GM12874 (cell line): ENCODE data around the gene RBP5.

Experiments used
- TF ChIP-seq, protein P1 (sequence below): IDR thresholded peaks from 2 replicates; pipeline ENCODE4 v1.5.1; 2011; ENCODE audit warnings: low read depth, mild to moderate bottlenecking, control low read depth, low read length, moderate library complexity; ENCODE audit not compliant: insufficient read depth

Gene RBP5, protein sequence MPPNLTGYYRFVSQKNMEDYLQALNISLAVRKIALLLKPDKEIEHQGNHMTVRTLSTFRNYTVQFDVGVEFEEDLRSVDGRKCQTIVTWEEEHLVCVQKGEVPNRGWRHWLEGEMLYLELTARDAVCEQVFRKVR

DNA sequence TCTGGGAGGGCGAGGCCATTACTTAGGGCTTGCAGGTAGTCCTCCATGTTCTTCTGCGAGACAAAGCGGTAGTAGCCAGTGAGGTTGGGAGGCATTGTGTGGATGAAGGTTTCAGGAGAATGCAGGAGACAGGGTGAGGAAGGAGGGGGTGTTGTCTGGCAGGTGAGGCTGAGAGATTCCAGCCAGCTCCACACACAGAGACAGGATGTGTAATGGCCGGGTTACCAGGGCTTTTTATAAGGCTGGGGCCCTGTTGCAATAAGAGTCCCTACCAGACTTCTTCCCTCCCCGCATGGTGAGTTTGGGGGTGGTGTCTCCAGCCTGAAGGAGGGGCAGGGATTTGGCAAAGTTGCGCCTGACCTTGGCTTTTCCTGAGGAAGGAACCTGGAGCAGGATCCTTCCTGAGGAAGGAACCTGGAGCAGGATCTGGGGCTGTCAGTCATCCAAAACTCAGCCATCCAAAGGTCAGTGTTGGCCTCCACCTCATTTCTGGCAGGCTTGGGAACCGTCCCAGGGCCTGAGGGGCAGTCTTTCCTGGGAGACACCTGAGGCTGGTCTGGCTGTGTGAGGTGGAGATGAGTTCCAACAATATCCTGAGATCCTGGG lies at the start of gene RBP5:
Gene RBP5, minus strand, starts transcription at position 209 of the 606 bp plus-strand sequence. Its CDS starts 114 bp downstream, at position 95.
- TF ChIP-seq, protein P1, sequence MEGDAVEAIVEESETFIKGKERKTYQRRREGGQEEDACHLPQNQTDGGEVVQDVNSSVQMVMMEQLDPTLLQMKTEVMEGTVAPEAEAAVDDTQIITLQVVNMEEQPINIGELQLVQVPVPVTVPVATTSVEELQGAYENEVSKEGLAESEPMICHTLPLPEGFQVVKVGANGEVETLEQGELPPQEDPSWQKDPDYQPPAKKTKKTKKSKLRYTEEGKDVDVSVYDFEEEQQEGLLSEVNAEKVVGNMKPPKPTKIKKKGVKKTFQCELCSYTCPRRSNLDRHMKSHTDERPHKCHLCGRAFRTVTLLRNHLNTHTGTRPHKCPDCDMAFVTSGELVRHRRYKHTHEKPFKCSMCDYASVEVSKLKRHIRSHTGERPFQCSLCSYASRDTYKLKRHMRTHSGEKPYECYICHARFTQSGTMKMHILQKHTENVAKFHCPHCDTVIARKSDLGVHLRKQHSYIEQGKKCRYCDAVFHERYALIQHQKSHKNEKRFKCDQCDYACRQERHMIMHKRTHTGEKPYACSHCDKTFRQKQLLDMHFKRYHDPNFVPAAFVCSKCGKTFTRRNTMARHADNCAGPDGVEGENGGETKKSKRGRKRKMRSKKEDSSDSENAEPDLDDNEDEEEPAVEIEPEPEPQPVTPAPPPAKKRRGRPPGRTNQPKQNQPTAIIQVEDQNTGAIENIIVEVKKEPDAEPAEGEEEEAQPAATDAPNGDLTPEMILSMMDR, result no peak

DNA sequence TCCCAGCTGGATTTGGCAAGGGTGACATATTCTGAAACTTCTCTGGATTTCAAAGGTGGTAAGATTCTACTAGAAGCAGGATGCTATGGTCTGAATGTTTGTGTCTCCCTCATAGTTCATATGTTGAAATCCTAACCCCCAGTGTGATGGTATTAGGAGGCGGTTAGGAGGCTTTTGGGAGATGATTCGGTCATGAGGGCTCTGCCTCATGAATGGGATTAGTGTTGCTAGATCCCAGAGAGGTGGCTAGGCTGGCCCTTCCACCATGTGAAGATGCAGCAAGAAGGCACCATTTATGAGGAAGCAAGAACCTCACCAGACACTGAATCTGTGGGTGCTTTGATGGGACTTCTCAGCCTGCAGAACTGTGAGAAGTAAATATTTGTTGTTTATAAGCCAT lies 49.8 kb upstream of the RBP5 start:
- TF ChIP-seq, protein P1, result no peak

DNA sequence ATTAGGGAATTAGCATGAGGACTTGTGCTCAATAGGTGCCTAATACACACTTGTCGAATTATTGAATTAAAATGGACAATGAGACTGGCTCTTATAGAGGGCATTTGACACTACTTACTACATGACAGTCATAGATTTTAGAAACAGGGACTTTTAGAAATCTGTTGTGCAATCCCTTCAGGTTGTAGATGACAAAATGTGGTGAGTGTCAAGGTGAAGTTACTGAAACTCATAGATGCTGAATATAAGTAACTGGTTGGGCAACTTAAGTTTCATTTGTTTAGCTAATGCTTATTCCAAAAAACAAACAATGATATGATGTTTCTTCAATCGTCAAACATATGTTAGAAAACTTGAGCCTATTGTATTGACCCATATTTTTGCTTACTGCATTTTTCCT lies 47.9 kb upstream of the RBP5 start:
- TF ChIP-seq, protein P1, result no peak

DNA sequence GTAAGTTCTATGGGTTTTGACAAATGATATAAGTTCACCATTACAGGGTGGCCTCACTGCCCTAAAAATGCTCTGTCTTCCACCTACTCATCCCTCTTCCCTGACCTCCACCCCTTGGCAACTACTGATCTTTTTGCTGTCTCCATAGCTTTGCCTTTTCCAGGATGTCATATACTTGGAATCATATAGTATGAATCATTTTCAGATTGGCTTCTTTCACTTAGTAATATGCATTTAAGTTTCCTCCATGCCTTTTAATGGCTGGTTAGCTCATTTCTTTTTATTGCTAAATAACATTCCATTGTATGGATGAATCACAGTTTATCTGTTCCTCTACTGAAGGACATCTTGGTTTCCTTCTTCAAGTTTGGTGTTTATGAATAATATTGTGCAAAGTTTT lies 46.8 kb upstream of the RBP5 start:
- TF ChIP-seq, protein P1, result no peak

DNA sequence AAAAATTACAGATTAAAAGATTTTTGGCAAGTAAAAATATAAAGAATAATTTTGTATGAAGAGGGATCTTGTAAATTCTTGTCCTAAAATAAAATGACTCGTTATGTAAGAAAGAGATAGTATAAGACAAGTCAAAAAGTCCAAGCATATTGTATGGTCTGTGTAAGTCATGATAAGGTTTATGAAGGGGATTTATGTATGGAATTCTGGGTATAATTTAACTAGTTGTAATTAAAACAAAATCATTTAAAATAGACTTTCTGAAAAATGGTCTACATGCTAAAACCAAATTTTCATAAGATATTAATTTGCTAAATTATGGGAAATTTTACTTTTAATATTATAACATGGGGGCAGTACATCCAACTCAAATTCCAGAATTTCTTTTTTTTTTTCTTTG lies 43.2 kb upstream of the RBP5 start:
- TF ChIP-seq, protein P1, result no peak

DNA sequence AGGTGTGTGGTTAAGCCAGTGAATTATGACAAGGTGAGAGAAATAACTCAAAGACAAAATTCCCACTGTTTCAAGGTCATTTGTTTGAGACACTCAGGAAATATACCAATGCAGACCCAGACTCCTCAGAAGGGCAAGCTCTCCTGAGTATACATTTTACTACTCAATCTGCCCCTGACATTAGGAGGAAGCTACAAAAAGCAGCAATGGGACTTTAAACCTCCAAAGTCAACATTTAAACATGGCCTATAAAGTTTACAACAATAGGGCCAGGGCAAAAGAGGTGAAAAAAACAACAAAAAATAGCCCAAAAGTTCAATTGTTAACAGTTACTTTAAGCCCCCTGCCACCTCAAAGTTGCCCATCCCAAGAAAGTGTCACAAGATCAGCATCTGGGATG lies 41.3 kb upstream of the RBP5 start:
- TF ChIP-seq, protein P1, result no peak

DNA sequence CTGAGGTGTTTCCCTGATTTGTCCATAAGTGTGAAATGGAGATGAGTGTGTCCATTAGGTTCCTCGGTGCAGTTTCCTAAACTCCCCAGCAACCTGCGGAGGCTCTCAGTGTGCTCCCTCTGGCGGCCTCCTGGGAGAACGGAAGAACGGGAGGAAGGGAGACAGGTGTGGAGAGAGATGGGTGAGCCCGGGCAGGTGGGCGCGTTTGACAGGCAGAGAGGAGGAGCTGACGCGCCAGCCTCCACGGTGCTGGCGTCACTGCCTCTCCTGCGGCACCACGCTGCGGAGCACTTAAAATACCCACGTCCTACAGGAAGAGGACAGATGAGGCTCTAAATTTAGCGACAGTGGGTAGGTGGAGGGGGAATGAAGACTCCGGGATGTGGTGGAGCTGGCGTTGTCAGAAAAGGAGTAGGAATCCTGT lies 34.0 kb upstream of the RBP5 start:
- TF ChIP-seq, protein P1, result 0 out of 2 replicates have a peak, but pooled peaks have one; percentile 29

DNA sequence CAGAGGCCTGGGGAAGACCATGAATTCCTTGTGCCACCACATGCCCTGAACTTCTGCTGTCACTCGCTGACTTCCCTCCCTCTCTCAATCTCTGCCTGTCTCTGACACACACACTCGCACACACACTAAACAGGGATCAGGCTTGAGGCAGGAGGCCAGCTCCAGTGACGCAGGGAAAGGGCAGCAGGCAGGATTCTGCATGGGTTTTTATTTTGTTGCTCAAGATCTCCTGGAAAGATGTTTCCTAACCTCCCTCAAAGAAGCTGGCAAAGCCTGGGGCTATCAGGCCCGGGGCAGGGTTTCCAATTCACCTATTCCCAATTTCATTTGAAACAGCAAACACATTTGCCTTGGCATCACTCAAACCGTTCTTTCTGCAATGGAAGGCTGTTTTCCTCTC lies 33.1 kb upstream of the RBP5 start:
- TF ChIP-seq, protein P1, result no peak
